IPS-18a (cell line): Measurements from ENCODE around the gene ZNF726.
"Not testable (repeated sequence)": the region's sequence is repeated elsewhere in the genome, so short reads cannot be mapped to it uniquely, and the experiment has no call there.

Experiments used
- H3K27ac ChIP-seq: one replicate; pipeline ENCODE4 v1.5.1; 2013; ENCODE audit warnings: low read length
- H3K27me3 ChIP-seq: one replicate; pipeline ENCODE4 v1.6.1; 2013; ENCODE audit warnings: mild to moderate bottlenecking, low read length; ENCODE audit not compliant: control insufficient read depth, insufficient read depth
- H3K36me3 ChIP-seq: one replicate; pipeline ENCODE4 v1.6.1; 2013; ENCODE audit warnings: low read depth, low read length; ENCODE audit not compliant: control insufficient read depth
- H3K4me1 ChIP-seq: one replicate; pipeline ENCODE4 v1.6.1; 2013; ENCODE audit warnings: low read depth, low read length; ENCODE audit not compliant: control insufficient read depth
- H3K4me3 ChIP-seq: one replicate; pipeline ENCODE4 v1.5.1; 2013; ENCODE audit warnings: low read length
- H3K9ac ChIP-seq: one replicate; pipeline ENCODE4 v1.6.1; 2013; ENCODE audit warnings: mild to moderate bottlenecking, low read length, moderate library complexity
- H3K9me3 ChIP-seq: one replicate; pipeline ENCODE4 v1.6.1; 2013; ENCODE audit warnings: low read depth, low read length; ENCODE audit not compliant: control insufficient read depth

The ZNF726 gene

GRCh38 chr19:23904406-23904805 is 10.3 kb upstream of the ZNF726 start:
- no peak overlapping the region for H3K9ac ChIP-seq
- no peaks in the 10 kb centered on the region for H3K27me3 ChIP-seq
- H3K4me3 ChIP-seq = no peak overlapping the region
- H3K27ac ChIP-seq = no peak overlapping the region
- H3K9me3 ChIP-seq = peaks cover 70% of the 10 kb centered on the region
- no peaks in the 10 kb centered on the region for H3K36me3 ChIP-seq
- no peaks in the 10 kb centered on the region for H3K4me1 ChIP-seq

- Histone ChIP-seq H3K4me1 (no peaks in the 10 kb centered on the region), H3K9ac (no peak overlapping the region), H3K27me3 (no peaks in the 10 kb centered on the region), H3K9me3 (peaks cover 75% of the 10 kb centered on the region), H3K36me3 (no peaks in the 10 kb centered on the region), H3K4me3 (no peak overlapping the region), H3K27ac (no peak overlapping the region)
Measured at GRCh38 chr19:23905771-23906170, 8.9 kb upstream of the ZNF726 start.

- Histone ChIP-seq H3K9me3 (peaks cover 77% of the 10 kb centered on the region), H3K9ac (no peak overlapping the region), H3K36me3 (no peaks in the 10 kb centered on the region), H3K27me3 (no peaks in the 10 kb centered on the region), H3K4me3 (no peak overlapping the region), H3K4me1 (no peaks in the 10 kb centered on the region), H3K27ac (no peak overlapping the region)
Measured at GRCh38 chr19:23906835-23907234, 7.9 kb upstream of the ZNF726 start.

- Histone ChIP-seq H3K9me3 (peaks cover 74% of the 10 kb centered on the region), H3K27ac (no peak overlapping the region), H3K4me1 (no peaks in the 10 kb centered on the region), H3K27me3 (no peaks in the 10 kb centered on the region), H3K9ac (no peak overlapping the region), H3K36me3 (no peaks in the 10 kb centered on the region), H3K4me3 (no peak overlapping the region)
Measured at GRCh38 chr19:23908165-23908564, 6.5 kb upstream of the ZNF726 start.

GRCh38 chr19:23909222-23909621 is 5.5 kb upstream of the ZNF726 start:
- H3K27me3 ChIP-seq = no peaks in the 10 kb centered on the region
- H3K27ac ChIP-seq = no peak overlapping the region
- peaks cover 72% of the 10 kb centered on the region for H3K9me3 ChIP-seq
- no peak overlapping the region for H3K4me3 ChIP-seq
- no peaks in the 10 kb centered on the region for H3K36me3 ChIP-seq
- no peaks in the 10 kb centered on the region for H3K4me1 ChIP-seq
- H3K9ac ChIP-seq = no peak overlapping the region

- no peaks in the 10 kb centered on the region for H3K36me3 ChIP-seq
- H3K27ac ChIP-seq = no peak overlapping the region
- peaks cover 67% of the 10 kb centered on the region for H3K9me3 ChIP-seq
- no peak overlapping the region for H3K4me3 ChIP-seq
- no peaks in the 10 kb centered on the region for H3K27me3 ChIP-seq
- H3K4me1 ChIP-seq = no peaks in the 10 kb centered on the region
- H3K9ac ChIP-seq = no peak overlapping the region
Measured at GRCh38 chr19:23913931-23914330, 755 bp upstream of the ZNF726 start.

GRCh38 chr19:23916991-23917390 is 2.3 kb downstream of the ZNF726 start:
- no peak overlapping the region for H3K27ac ChIP-seq
- no peaks in the 10 kb centered on the region for H3K36me3 ChIP-seq
- H3K27me3 ChIP-seq = no peaks in the 10 kb centered on the region
- H3K9ac ChIP-seq = no peak overlapping the region
- peaks cover 44% of the 10 kb centered on the region for H3K9me3 ChIP-seq
- no peak overlapping the region for H3K4me3 ChIP-seq
- no peaks in the 10 kb centered on the region for H3K4me1 ChIP-seq

GRCh38 chr19:23917856-23918255 is 3.2 kb downstream of the ZNF726 start:
- H3K4me1 ChIP-seq = no peaks in the 10 kb centered on the region
- H3K9me3 ChIP-seq = peaks cover 49% of the 10 kb centered on the region
- no peaks in the 10 kb centered on the region for H3K27me3 ChIP-seq
- no peak overlapping the region for H3K27ac ChIP-seq
- H3K4me3 ChIP-seq = no peak overlapping the region
- no peak overlapping the region for H3K9ac ChIP-seq
- no peaks in the 10 kb centered on the region for H3K36me3 ChIP-seq

GRCh38 chr19:23925285-23925684 is 10.6 kb downstream of the ZNF726 start:
- Histone ChIP-seq H3K9ac (no peak overlapping the region), H3K9me3 (peaks cover 38% of the 10 kb centered on the region), H3K4me1 (no peaks in the 10 kb centered on the region), H3K27ac (no peak overlapping the region), H3K27me3 (no peaks in the 10 kb centered on the region), H3K4me3 (no peak overlapping the region), H3K36me3 (no peaks in the 10 kb centered on the region)

- no peak overlapping the region for H3K9ac ChIP-seq
- H3K27ac ChIP-seq = no peak overlapping the region
- peaks cover 50% of the 10 kb centered on the region for H3K9me3 ChIP-seq
- H3K4me1 ChIP-seq = no peaks in the 10 kb centered on the region
- H3K36me3 ChIP-seq = no peaks in the 10 kb centered on the region
- no peak overlapping the region for H3K4me3 ChIP-seq
- H3K27me3 ChIP-seq = no peaks in the 10 kb centered on the region
Measured at GRCh38 chr19:23932878-23933277, 18.2 kb downstream of the ZNF726 start.

GRCh38 chr19:23937031-23937430 is 22.3 kb downstream of the ZNF726 start:
- H3K4me3 ChIP-seq, H3K36me3 ChIP-seq, H3K9ac ChIP-seq, H3K27ac ChIP-seq, H3K27me3 ChIP-seq, H3K4me1 ChIP-seq: not testable (repeated sequence)
- peaks cover 63% of the 10 kb centered on the region for H3K9me3 ChIP-seq

GRCh38 chr19:23943411-23943810 is 28.7 kb downstream of the ZNF726 start:
- no peaks in the 10 kb centered on the region for H3K4me1 ChIP-seq
- no peaks in the 10 kb centered on the region for H3K36me3 ChIP-seq
- H3K27me3 ChIP-seq = no peaks in the 10 kb centered on the region
- no peak overlapping the region for H3K4me3 ChIP-seq
- H3K9ac ChIP-seq = no peak overlapping the region
- H3K9me3 ChIP-seq = peaks cover 72% of the 10 kb centered on the region
- H3K27ac ChIP-seq = no peak overlapping the region
